GM12874 (cell line): Measurements from ENCODE around the gene ZBTB25.

Experiments used
- CTCF ChIP-seq: IDR thresholded peaks from 2 replicates; pipeline ENCODE4 v1.5.1; 2011; ENCODE audit warnings: low read depth, mild to moderate bottlenecking, control low read depth, low read length, moderate library complexity; ENCODE audit not compliant: insufficient read depth

ZBTB25 gene

GRCh38 chr14:64463195-64463594, 40.4 kb downstream of the ZBTB25 start:
- TF ChIP-seq CTCF: no peak

GRCh38 chr14:64461221-64461620, 42.4 kb downstream of the ZBTB25 start:
- no peak for TF ChIP-seq CTCF

- no peak for TF ChIP-seq CTCF
Observed at GRCh38 chr14:64459405-64460136, 44.1 kb downstream of the ZBTB25 start.

- no peak for TF ChIP-seq CTCF
Observed at GRCh38 chr14:64454671-64455070, 49.0 kb downstream of the ZBTB25 start.

GRCh38 chr14:64450255-64450654, 53.4 kb downstream of the ZBTB25 start:
- TF ChIP-seq CTCF: no peak

GRCh38 chr14:64447876-64448670, 55.6 kb downstream of the ZBTB25 start:
- TF ChIP-seq CTCF: no peak

GRCh38 chr14:64444984-64445845, 58.4 kb downstream of the ZBTB25 start:
- TF ChIP-seq CTCF: no peak
